A673 (cell line): Measurements from ENCODE around the gene CSNK1A1L. TPM values are rescaled to one million over a fixed set of nuclear protein-coding genes. Genes with fewer than 3 reads are reported as not detected.

ENCODE experiments used
- BruUV-seq: library from RNA; stranded (reverse); fragments of 400-500 nt; replicated peaks from 2 replicates; lab custom pipeline; 2021; lab: Mats Ljungman, UMichigan
- CTCF ChIA-PET: fragments of 300-600 bp; sonication (Branson Sonifier 250); formaldehyde crosslinking; loops from one replicate; lab custom pipeline; 2022; ENCODE audit warnings: antibody characterized with exemption; lab: Charles Lee
- POLR2A ChIA-PET: fragments of 300-600 bp; sonication (Branson Sonifier 250); formaldehyde crosslinking; loops from one replicate; lab custom pipeline; 2022; ENCODE audit warnings: antibody characterized with exemption; ENCODE audit not compliant: low non-redundant PET; lab: Charles Lee
- DNase-seq: peaks from one replicate; pipeline ENCODE4 v3.0.0-alpha.2; 2015; ENCODE audit warnings: low spot score
- H3K27ac ChIP-seq: fragments of 200-600 bp; sonication (generic); 2 replicates; pipeline ENCODE4 v1.5.1; 2016; ENCODE audit warnings: mixed run types, low read depth, mild to moderate bottlenecking, mixed read lengths, antibody characterized with exemption, low read length; ENCODE audit not compliant: poor library complexity, severe bottlenecking
- H3K27me3 ChIP-seq: fragments of 200-600 bp; sonication (generic); replicated peaks from 2 replicates; pipeline ENCODE4 v1.6.1; 2017; ENCODE audit warnings: mixed run types, low read depth, mild to moderate bottlenecking, mixed read lengths, antibody characterized with exemption, low read length; ENCODE audit not compliant: insufficient read depth, poor library complexity
- H3K36me3 ChIP-seq: fragments of 200-600 bp; sonication (generic); 2 replicates; pipeline ENCODE4 v1.6.1; 2016; ENCODE audit warnings: mixed run types, mild to moderate bottlenecking, mixed read lengths, antibody characterized with exemption, low read length; ENCODE audit not compliant: insufficient read depth, poor library complexity, severe bottlenecking
- H3K4me1 ChIP-seq: fragments of 200-600 bp; sonication (generic); 2 replicates; pipeline ENCODE4 v1.6.1; 2017; ENCODE audit warnings: mixed run types, mild to moderate bottlenecking, mixed read lengths, antibody characterized with exemption, low read length; ENCODE audit not compliant: insufficient read depth, poor library complexity, severe bottlenecking
- H3K4me3 ChIP-seq: fragments of 200-600 bp; sonication (generic); 2 replicates; pipeline ENCODE4 v1.5.1; 2016; ENCODE audit warnings: low read depth, mixed run types, mild to moderate bottlenecking, mixed read lengths, low read length; ENCODE audit not compliant: poor library complexity, severe bottlenecking
- H3K9me3 ChIP-seq: fragments of 200-600 bp; sonication (generic); 2 replicates; pipeline ENCODE4 v1.6.1; 2016; ENCODE audit warnings: mixed run types, low read depth, mild to moderate bottlenecking, mixed read lengths, antibody characterized with exemption, low read length; ENCODE audit not compliant: poor library complexity, severe bottlenecking
- EZH2 ChIP-seq: fragments of 200-600 bp; sonication (generic); IDR thresholded peaks from 2 replicates; pipeline ENCODE4 v1.6.1; 2017; ENCODE audit warnings: borderline replicate concordance, low read depth, mild to moderate bottlenecking, mixed read lengths, antibody characterized with exemption, low read length; ENCODE audit not compliant: poor library complexity, severe bottlenecking
- intact Hi-C: fragments of 100-400 bp; cut with micrococcal nuclease; formaldehyde crosslinking; loops from one replicate; pipeline ENCODE4 v1.10.0; 2022; ENCODE audit not compliant: unreplicated experiment
- total RNA-seq: library from RNA; stranded (reverse); gene quantifications from 2 replicates; pipeline ENCODE4 v1.2.3, GENCODE V29; 2021
- TF ChIP-seq, protein P1 (sequence below): fragments of 300-800, 200-600 bp; sonication (generic); conservative IDR thresholded peaks from 2 replicates; pipeline ENCODE4 v1.5.1; 2017; ENCODE audit warnings: low read depth, mild to moderate bottlenecking, antibody characterized with exemption, low read length, moderate library complexity, mixed read lengths

CSNK1A1L gene
- total RNA-seq, 1 experiment from 2014 or later = not detected

DNA sequence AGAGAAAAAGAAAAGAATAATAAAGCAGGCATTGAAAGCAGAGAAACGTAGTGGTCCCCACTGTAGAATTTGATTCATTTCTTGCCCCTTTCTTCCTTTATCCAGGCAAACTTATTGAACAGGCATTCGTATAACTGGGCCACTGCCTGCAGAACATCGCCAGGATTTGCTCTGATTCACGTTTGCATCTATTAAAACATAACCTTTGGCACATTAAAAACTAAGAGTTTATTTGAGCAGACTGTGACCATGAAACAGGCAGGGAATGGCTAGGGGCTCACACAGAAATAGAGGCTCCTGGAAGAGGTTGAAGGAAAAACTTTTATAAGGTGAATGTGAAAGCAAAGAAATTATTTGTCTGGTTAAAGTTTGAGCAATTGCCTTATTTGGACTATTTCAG is 33.4 kb downstream of the CSNK1A1L start:
- ChIA-PET CTCF (no interaction called here), POLR2A (no interaction called here)
- intact Hi-C loops = loop anchor here (10.0 kb wide), 1 partner anchor 1453 kb away; no protein-coding TSS in a partner anchor
- no peak for TF ChIP-seq EZH2
- TF ChIP-seq, protein P1, sequence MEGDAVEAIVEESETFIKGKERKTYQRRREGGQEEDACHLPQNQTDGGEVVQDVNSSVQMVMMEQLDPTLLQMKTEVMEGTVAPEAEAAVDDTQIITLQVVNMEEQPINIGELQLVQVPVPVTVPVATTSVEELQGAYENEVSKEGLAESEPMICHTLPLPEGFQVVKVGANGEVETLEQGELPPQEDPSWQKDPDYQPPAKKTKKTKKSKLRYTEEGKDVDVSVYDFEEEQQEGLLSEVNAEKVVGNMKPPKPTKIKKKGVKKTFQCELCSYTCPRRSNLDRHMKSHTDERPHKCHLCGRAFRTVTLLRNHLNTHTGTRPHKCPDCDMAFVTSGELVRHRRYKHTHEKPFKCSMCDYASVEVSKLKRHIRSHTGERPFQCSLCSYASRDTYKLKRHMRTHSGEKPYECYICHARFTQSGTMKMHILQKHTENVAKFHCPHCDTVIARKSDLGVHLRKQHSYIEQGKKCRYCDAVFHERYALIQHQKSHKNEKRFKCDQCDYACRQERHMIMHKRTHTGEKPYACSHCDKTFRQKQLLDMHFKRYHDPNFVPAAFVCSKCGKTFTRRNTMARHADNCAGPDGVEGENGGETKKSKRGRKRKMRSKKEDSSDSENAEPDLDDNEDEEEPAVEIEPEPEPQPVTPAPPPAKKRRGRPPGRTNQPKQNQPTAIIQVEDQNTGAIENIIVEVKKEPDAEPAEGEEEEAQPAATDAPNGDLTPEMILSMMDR = no peak
- no peak overlapping the region for H3K27ac ChIP-seq
- no peaks in the 10 kb centered on the region for H3K4me1 ChIP-seq
- no TSS peak for BruUV-seq
- no peak overlapping the region for H3K4me3 ChIP-seq
- H3K9me3 ChIP-seq = no peaks in the 10 kb centered on the region
- no peaks in the 10 kb centered on the region for H3K27me3 ChIP-seq
- no peak for DNase-seq
- no peaks in the 10 kb centered on the region for H3K36me3 ChIP-seq

- DNase-seq = no peak
- Histone ChIP-seq H3K36me3 (no peaks in the 10 kb centered on the region), H3K27me3 (no peaks in the 10 kb centered on the region), H3K27ac (no peak overlapping the region), H3K4me3 (no peak overlapping the region), H3K4me1 (no peaks in the 10 kb centered on the region), H3K9me3 (no peaks in the 10 kb centered on the region)
- TF ChIP-seq EZH2 = no peak
- TF ChIP-seq, protein P1 = no peak
- no TSS peak for BruUV-seq
- CTCF ChIA-PET = no interaction called here
- intact Hi-C loops = loop anchor here (10.0 kb wide), 1 partner anchor 1454 kb away; no protein-coding TSS in a partner anchor
- POLR2A ChIA-PET = no interaction called here
Measured at GRCh38 chr13:37070956-37071355, 34.5 kb downstream of the CSNK1A1L start.

DNA sequence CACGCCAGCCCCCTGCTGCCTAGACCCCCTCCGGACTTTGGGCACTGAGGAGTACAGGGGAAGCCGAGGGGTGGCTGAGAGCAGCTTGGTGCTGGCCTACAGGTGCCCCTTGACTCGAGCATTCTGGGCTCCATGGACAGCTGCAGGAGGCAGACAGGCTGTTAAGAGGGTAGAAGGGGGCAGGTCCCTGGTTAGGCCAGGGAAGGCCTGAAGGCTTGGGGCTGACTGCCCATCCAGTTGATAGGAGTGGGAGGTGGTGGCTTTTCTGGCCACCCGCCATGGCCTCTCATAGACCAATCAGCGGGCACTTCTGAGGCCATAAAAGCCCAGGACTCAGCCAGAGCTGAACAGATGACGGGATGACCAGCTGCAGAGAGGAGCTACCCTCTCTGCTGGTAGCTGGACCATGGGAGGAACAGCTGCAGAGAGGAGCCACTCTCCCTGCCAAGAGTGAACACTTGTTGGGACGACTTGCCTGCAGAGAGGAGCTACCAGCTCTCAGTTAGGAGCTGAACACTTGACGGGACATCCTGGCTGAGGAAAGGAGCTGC is 35.2 kb downstream of the CSNK1A1L start:
- Histone ChIP-seq H3K36me3 (no peaks in the 10 kb centered on the region), H3K9me3 (no peaks in the 10 kb centered on the region), H3K27me3 (no peaks in the 10 kb centered on the region), H3K27ac (no peak overlapping the region), H3K4me1 (no peaks in the 10 kb centered on the region), H3K4me3 (no peak overlapping the region)
- ChIA-PET CTCF (interaction anchor here (0.6 kb wide), 1 partner anchor 210 kb away, joined by 3 read pairs; no protein-coding TSS in a partner anchor), POLR2A (no interaction called here)
- no peak for TF ChIP-seq EZH2
- no peak for DNase-seq
- intact Hi-C loops = loop anchor here (10.0 kb wide), 1 partner anchor 1455 kb away; no protein-coding TSS in a partner anchor
- BruUV-seq = no TSS peak
